Measurements from ENCODE around the gene ADISSP.

ADISSP gene

DNA sequence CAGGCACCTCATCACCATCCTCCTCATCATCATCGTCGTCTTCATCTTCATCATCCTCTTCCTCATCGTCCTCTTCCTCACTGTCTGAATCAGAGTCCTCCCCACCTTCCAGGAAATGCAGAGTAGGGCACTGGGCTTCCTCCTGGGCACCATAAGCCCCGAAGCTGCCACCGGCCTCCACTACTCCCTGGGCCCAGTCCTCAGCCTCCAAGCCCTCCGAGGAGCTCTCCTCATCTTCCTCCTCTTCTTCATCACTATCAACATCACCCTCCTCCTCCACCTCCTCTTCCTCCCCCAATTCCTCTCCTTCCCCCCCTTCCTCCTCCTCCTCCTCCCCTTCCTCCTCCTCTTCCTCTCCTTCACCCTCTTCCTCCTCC lies 17.3 kb upstream of the ADISSP start:
- Histone ChIP-seq H3K4me2 (ENCODE audit: low read length) (peak overlapping the region; percentile 96), H3K36me3 (ENCODE audit: insufficient read depth, low read length) (peaks cover 4% of the 10 kb centered on the region), H3F3A (ENCODE audit: insufficient read depth, low read length) (no peaks in the 10 kb centered on the region), H3K4me1 (ENCODE audit: insufficient read depth, low read length, severe bottlenecking) (peaks cover 52% of the 10 kb centered on the region), H3K9me3 (ENCODE audit: low read length) (no peaks in the 10 kb centered on the region), H3K9ac (ENCODE audit: low read length) (no peak overlapping the region), H3K27ac (ENCODE audit: low read depth, low read length, poor library complexity, severe bottlenecking) (no peak overlapping the region), H4K20me1 (ENCODE audit: insufficient read depth, low read length) (no peaks in the 10 kb centered on the region), H3K79me2 (ENCODE audit: insufficient read depth, low read length) (no peaks in the 10 kb centered on the region), H3K9me2 (ENCODE audit: low read depth, low read length) (no peaks in the 10 kb centered on the region), H3K4me3 (ENCODE audit: low read depth, low read length, poor library complexity, severe bottlenecking) (peak overlapping the region; percentile 45), H2AFZ (ENCODE audit: low read length) (no peak overlapping the region), H3K27me3 (ENCODE audit: insufficient read depth, low read length) (no peaks in the 10 kb centered on the region)
- TF ChIP-seq, protein P1, sequence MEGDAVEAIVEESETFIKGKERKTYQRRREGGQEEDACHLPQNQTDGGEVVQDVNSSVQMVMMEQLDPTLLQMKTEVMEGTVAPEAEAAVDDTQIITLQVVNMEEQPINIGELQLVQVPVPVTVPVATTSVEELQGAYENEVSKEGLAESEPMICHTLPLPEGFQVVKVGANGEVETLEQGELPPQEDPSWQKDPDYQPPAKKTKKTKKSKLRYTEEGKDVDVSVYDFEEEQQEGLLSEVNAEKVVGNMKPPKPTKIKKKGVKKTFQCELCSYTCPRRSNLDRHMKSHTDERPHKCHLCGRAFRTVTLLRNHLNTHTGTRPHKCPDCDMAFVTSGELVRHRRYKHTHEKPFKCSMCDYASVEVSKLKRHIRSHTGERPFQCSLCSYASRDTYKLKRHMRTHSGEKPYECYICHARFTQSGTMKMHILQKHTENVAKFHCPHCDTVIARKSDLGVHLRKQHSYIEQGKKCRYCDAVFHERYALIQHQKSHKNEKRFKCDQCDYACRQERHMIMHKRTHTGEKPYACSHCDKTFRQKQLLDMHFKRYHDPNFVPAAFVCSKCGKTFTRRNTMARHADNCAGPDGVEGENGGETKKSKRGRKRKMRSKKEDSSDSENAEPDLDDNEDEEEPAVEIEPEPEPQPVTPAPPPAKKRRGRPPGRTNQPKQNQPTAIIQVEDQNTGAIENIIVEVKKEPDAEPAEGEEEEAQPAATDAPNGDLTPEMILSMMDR (IDR thresholded peaks at IDR 0.05; ENCODE audit: low read length), result no peak
- no peak for TF ChIP-seq EZH2 (IDR thresholded peaks at IDR 0.05; ENCODE audit: borderline replicate concordance, low read length)

GRCh38 chr20:3784216-3784853 lies 16.8 kb upstream of the ADISSP start:
- Histone ChIP-seq H2AFZ (ENCODE audit: low read length) (no peak overlapping the region), H3K79me2 (ENCODE audit: insufficient read depth, low read length) (no peaks in the 10 kb centered on the region), H3K4me2 (ENCODE audit: low read length) (peak overlapping the region; percentile 96; the same call in 1 of the 2 replicates), H3K9me2 (ENCODE audit: low read depth, low read length) (no peaks in the 10 kb centered on the region), H3F3A (ENCODE audit: insufficient read depth, low read length) (no peaks in the 10 kb centered on the region), H3K36me3 (ENCODE audit: insufficient read depth, low read length) (peaks cover 4% of the 10 kb centered on the region), H4K20me1 (ENCODE audit: insufficient read depth, low read length) (no peaks in the 10 kb centered on the region), H3K9ac (ENCODE audit: low read length) (no peak overlapping the region), H3K27me3 (ENCODE audit: insufficient read depth, low read length) (no peaks in the 10 kb centered on the region), H3K4me1 (ENCODE audit: insufficient read depth, low read length, severe bottlenecking) (peaks cover 52% of the 10 kb centered on the region), H3K9me3 (ENCODE audit: low read length) (no peaks in the 10 kb centered on the region), H3K27ac (ENCODE audit: low read depth, low read length, poor library complexity, severe bottlenecking) (no peak overlapping the region), H3K4me3 (ENCODE audit: low read depth, low read length, poor library complexity, severe bottlenecking) (peak overlapping the region; percentile 45)
- TF ChIP-seq, protein P1 (IDR thresholded peaks at IDR 0.05; ENCODE audit: low read length), result no peak
- TF ChIP-seq EZH2 (IDR thresholded peaks at IDR 0.05; ENCODE audit: borderline replicate concordance, low read length), result no peak

GRCh38 chr20:3783511-3784195 lies 16.1 kb upstream of the ADISSP start:
- Histone ChIP-seq H3K36me3 (ENCODE audit: insufficient read depth, low read length) (peaks cover 4% of the 10 kb centered on the region), H3K9me2 (ENCODE audit: low read depth, low read length) (no peaks in the 10 kb centered on the region), H3K9ac (ENCODE audit: low read length) (no peak overlapping the region), H2AFZ (ENCODE audit: low read length) (no peak overlapping the region), H3F3A (ENCODE audit: insufficient read depth, low read length) (no peaks in the 10 kb centered on the region), H4K20me1 (ENCODE audit: insufficient read depth, low read length) (no peaks in the 10 kb centered on the region), H3K4me1 (ENCODE audit: insufficient read depth, low read length, severe bottlenecking) (peaks cover 49% of the 10 kb centered on the region), H3K4me2 (ENCODE audit: low read length) (peak overlapping the region; percentile 96; the same call in 1 of the 2 replicates), H3K27ac (ENCODE audit: low read depth, low read length, poor library complexity, severe bottlenecking) (no peak overlapping the region), H3K79me2 (ENCODE audit: insufficient read depth, low read length) (no peaks in the 10 kb centered on the region), H3K27me3 (ENCODE audit: insufficient read depth, low read length) (peaks cover 5% of the 10 kb centered on the region), H3K9me3 (ENCODE audit: low read length) (no peaks in the 10 kb centered on the region), H3K4me3 (ENCODE audit: low read depth, low read length, poor library complexity, severe bottlenecking) (no peak overlapping the region)
- TF ChIP-seq EZH2 (IDR thresholded peaks at IDR 0.05; ENCODE audit: borderline replicate concordance, low read length), result no peak
- TF ChIP-seq, protein P1 (IDR thresholded peaks at IDR 0.05; ENCODE audit: low read length), result no peak; the same call in 1 of the 2 replicates

Measured in OCI-LY1 (cell line).